EL (cell line): Measurements from ENCODE around the gene DRC1.
"Not testable (repeated sequence)": the region's sequence is repeated elsewhere in the genome, so short reads cannot be mapped to it uniquely, and the experiment has no call there.

Experiments used
- DNase-seq: peaks from one replicate; pipeline ENCODE4 v3.0.0-alpha.2; 2016

DRC1 gene

DNA sequence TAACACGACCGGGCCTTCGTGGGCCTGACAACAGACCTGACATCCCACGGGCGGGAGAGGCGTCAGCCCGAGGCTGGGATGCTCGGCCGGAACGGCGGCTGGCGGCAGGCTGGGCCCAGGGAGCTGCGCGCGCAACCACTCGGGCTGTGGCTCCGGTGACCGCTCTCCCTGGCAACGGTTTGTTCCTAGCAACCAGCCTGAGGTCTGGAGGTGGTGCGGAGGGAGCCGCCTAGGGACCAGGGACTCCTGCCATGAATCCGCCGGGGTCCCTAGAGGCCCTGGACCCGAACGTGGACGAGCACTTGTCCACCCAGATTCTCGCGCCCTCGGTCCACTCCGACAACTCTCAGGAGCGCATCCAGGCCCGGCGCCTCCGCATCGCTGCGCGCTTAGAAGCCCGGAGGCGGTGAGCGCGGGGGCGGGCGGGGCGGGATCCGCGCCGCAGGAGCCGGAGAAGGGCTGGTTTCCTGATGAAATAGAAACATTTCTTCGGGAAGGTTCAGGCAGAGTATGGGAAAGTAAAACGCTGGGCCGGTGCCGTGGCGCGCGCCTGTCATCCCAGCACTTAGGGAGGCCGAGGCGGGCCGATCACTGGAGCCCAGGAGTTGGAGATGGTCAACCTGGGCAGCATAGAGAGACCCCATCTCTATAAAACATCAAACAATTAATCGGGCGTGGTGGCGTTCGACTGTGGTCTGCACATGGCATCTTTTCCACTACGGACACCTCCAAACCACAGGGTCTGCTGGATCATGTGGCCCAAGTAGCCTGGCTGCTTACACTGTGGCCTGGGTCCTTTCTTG lies at the start of gene DRC1:
TSS of gene DRC1 (plus strand) at position 182 of the 803 bp plus-strand sequence. CDS start at position 252, 70 bp downstream.
- DNase-seq, result peak; percentile 73

- peak; percentile 51 for DNase-seq
Observed at GRCh38 chr2:26352892-26353291, 48.8 kb upstream of the DRC1 start.

DNA sequence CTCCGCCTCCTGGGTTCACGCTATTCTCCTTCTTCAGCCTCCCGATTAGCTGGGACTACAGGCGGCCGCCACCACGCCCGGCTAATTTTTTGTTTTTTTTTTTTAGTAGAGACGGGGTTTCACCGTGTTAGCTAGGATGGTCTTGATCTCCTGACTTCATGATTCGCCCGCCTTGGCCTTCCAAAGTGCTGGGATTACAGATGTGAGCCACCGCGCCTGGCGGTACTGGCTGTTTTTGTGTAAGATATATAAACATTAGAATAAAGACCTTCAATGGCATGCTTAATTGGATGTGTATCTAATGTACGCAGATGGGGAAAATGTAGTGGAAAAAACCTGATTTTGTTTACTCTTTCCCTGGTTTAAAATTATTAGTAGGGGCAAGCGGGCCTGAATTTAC lies 47.3 kb upstream of the DRC1 start:
- not testable (repeated sequence) for DNase-seq

- peak; percentile 90 for DNase-seq
Observed at GRCh38 chr2:26355038-26355995, 46.4 kb upstream of the DRC1 start.

GRCh38 chr2:26356111-26356510 lies 45.6 kb upstream of the DRC1 start:
- no peak for DNase-seq

DNA sequence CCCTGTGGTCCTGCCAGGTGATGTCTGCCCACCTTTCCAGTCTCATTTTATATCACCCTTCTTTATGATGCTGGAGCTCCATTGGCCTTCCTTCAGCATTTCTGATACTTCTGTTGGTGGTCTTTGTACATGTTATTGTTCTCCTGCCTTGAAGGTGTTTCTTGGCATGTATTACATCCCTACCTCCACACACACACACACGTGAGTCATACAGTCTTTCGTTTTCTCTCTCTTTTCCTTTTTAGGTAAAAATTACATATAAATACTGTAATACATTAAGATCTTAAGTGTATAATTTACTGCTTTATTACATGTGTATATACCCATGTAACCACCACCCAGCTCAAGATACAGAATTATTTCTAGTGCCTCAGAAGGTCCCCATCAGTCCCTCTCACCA lies 44.9 kb upstream of the DRC1 start:
- DNase-seq, result no peak

DNA sequence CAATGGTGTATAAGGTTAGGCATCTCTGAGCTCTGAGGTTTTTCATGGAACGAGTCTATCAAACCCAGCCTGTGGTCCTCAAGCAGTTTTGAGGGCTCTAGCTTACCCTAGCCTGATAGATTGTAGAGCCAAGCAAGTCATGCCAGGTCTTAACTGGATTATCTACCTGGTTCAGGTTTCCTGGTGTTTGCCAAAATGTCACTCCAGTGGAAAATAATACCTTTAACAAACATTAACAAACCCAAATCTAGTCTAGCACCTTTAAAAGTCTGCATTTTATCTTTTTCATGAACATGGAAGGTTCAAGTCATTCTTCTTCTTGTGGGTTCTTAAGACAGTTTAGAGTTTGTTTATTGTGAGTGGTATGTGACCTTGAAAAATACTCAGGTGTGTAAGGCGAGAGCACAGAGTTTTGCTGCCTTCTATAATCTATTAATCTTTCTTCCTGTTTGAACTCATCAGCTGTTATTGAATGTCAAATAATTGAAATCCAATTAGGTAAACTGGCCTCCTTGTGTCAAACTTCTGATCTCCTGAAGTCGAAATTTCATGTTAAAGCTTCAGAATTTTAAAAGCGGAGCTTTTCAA lies 41.7 kb upstream of the DRC1 start:
- no peak for DNase-seq

DNA sequence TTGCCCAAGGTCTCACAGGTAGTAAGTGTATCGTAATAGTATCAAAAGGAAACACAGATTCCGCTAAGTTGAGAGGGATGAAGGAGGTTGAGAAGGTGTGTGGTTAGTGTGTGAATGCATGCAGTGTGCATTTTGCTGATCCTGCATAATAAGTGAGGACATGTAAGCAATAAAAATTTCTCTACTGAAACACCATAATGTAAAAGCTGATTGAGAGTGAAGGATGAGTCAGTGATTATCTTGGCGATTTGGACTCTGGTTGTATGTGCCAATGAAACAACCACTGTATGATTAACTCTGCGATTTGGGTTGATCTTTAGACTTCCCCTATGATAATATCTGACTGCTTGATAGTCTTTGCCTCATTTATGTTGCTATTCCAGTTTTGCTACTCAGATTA lies 38.4 kb upstream of the DRC1 start:
- DNase-seq, result peak; percentile 47

GRCh38 chr2:26363958-26364357 lies 37.8 kb upstream of the DRC1 start:
- DNase-seq, result no peak

DNA sequence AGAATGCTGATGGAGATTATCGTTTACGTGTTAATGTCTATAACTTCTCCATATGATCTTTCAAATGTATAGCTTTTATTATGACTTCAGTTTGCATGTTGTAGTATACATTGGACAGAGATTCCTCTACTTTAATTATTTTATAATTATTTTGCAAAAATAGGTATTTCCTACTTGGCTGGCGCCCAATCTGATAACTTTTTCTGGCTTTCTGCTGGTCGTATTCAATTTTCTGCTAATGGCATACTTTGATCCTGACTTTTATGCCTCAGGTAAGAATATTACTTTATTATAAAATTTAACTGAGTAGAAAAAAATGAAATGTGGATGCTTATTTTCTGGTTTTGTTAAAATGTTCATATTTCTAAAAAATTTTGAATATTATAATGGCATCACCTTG lies 37.1 kb upstream of the DRC1 start:
- no peak for DNase-seq

- DNase-seq, result no peak
Observed at GRCh38 chr2:26366957-26367356, 34.8 kb upstream of the DRC1 start.

GRCh38 chr2:26369664-26370063 lies 32.1 kb upstream of the DRC1 start:
- DNase-seq, result not testable (repeated sequence)

DNA sequence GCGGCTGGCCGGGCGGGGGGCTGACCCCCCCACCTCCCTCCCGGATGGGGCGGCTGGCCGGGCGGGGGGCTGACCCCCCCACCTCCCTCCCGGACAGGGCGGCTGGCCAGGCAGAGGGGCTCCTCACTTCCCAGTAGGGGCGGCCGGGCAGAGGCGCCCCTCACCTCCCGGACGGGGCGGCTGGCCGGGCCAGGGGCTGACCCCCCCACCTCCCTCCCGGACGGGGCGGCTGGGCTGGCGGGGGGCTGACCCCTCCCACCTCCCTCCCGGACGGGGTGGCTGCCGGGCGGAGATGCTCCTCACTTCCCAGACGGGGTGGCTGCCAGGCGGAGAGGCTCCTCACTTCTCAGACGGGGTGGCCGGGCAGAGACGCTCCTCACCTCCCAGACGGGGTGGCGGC lies 30.8 kb upstream of the DRC1 start:
- DNase-seq, result not testable (repeated sequence)

GRCh38 chr2:26376799-26377198 lies 24.9 kb upstream of the DRC1 start:
- DNase-seq, result no peak

DNA sequence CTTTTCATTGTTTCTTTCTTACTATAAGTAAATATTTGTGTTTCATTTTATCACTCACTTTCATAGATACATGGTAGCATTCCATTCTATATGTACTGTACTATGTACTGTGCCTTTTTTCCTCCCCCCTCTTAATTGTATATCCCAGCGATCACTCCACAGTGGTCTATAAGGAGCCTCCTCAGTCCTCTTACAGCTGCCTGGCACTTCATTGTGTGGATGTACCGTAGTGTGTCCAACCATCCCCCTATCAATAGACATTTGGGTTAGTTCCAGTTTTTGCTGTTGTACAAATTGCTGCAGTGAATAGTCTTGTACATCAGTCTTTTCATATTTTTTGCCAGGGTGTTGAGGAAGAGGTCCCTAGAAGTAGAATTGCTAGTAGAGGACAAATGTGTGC lies 21.4 kb upstream of the DRC1 start:
- DNase-seq, result no peak

GRCh38 chr2:26382564-26382963 lies 19.2 kb upstream of the DRC1 start:
- DNase-seq, result no peak

DNA sequence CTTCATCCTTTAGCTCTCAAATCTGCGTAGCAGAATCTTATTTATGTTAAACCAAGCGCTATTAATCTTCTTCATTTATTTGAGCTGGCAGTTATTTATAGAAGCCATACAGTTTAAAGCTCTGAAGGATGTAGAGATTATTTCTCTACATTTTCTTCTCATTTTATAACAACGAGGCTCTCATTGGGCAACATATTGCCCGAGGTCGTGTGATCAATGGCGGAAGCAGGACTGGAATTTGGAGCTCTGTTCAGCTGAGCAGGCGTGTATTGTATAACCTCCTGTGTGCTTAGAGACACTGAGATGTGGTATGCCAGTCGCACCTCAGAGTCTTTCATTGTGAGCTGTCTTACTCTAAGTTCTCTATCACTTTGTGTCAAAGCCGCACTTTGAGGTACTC lies 17.5 kb upstream of the DRC1 start:
- DNase-seq, result peak; percentile 46

- no peak for DNase-seq
Observed at GRCh38 chr2:26384597-26384996, 17.1 kb upstream of the DRC1 start.

- no peak for DNase-seq
Observed at GRCh38 chr2:26387189-26387588, 14.5 kb upstream of the DRC1 start.

DNA sequence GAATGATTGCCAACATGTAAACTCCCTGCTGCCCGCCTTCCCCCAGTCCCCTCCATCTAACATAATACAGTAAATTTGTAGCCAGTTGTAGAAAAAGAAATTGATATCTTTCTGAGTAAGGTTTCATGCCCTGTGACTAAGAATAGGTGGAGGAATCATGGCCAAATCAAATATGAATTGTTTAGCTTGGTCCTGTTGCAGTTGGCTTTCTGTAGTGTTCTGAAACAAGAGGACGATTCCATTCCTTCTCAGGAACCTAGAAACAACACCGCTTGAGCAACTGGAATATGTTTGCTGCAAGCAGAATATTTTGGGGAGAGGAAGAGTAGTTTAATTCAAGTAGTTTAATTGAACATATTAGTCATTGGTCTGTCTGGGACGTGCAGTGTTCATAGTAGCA lies 7.0 kb upstream of the DRC1 start:
- no peak for DNase-seq

GRCh38 chr2:26395394-26395793 lies 6.3 kb upstream of the DRC1 start:
- DNase-seq, result no peak

DNA sequence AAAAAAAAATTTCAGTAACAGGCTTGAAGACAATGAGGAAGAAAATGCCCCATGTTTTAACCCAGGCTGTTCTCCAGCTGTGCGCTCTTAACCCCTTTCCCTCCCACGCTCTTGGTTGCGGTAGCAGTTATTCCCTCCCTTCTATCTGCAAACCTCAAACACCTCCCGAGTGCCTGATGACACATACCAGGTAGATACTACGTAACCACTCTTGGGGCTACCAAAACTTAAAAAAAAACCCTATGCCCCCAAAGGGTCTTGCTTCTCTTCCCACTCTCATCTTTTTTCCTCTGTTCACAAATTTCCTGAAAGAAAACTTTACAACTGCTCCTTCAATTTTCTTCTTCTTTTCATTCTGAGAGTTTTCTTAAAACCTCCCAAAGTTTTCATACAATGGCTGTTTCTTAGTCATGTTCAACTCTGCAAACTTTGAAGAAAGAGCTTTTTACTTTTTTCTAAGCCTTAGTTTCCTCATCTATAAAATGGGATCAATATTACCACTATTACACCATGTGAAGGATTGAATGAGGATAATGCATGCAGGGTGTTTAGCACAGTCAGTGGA lies 4.9 kb upstream of the DRC1 start:
- DNase-seq, result no peak

DNA sequence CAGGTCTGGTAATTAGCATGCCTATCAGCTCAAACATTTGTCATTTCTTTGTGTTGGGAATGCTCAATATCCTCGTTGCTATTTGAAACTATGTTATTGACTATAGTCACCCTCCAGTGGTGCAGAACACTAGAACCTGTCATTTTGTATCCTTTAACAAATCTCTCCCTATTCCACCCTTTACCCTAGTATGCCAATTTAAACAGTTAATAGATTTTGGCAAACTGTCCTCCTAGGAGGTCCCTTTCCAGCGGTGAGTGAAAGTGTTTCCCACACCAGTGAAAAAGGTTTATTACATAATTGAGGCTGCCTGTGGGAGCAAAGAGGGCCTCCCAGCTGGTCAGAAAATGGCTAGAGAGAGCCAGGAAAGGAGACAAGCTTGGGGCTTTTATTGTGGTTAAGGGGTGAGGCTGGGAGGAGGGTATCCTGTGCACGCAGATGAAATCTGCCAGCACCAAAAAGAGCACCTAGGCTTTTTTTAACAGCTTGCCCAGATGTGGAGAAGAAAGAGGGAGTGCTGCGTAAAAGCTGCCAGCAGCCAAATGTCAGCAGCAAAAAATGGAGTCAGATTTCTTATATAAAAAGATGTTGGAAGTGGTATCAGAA lies 1.8 kb upstream of the DRC1 start:
- DNase-seq, result no peak
